Activated CD4-positive, alpha-beta T cell treated with anti-CD3 and anti-CD28 coated beads for 36 hours (primary cell): ENCODE data around the gene GGN. TPM values are rescaled to one million over a fixed set of nuclear protein-coding genes. Genes with fewer than 3 reads are reported as not detected.
"Not testable (repeated sequence)": the region's sequence is repeated elsewhere in the genome, so short reads cannot be mapped to it uniquely, and the experiment has no call there.

Source experiments
- ATAC-seq: fragments of 200-7000 bp; cut with Tn5 transposase; one replicate; pipeline ENCODE4 v1.10.0; 2021; ENCODE audit warnings: mild to moderate bottlenecking, moderate library complexity
- CTCF ChIA-PET: fragments of 350-600 bp; sonication (Branson Sonifier 250); formaldehyde crosslinking; loops from one replicate; lab custom pipeline; 2021; ENCODE audit warnings: antibody characterized with exemption; lab: Charles Lee
- POLR2A ChIA-PET: fragments of 350-600 bp; sonication (Branson Sonifier 250); formaldehyde crosslinking; loops from one replicate; lab custom pipeline; 2021; ENCODE audit warnings: antibody characterized with exemption, inconsistent platforms; lab: Charles Lee
- DNase-seq: peaks from one replicate; pipeline ENCODE4 v3.0.0-alpha.2; 2020
- H3K27ac Mint-ChIP-seq: one replicate; pipeline ENCODE4 v1.8.0; 2021; ENCODE audit warnings: mixed read lengths
- H3K27me3 Mint-ChIP-seq: one replicate; pipeline ENCODE4 v1.8.0; 2021; ENCODE audit warnings: mixed read lengths
- H3K36me3 Mint-ChIP-seq: one replicate; pipeline ENCODE4 v1.8.0; 2021; ENCODE audit warnings: low read depth, mixed read lengths
- H3K4me1 Mint-ChIP-seq: one replicate; pipeline ENCODE4 v1.8.0; 2021; ENCODE audit warnings: mixed read lengths
- H3K4me3 Mint-ChIP-seq: one replicate; pipeline ENCODE4 v1.8.0; 2021; ENCODE audit warnings: mild to moderate bottlenecking, moderate library complexity, mixed read lengths
- H3K9me3 Mint-ChIP-seq: one replicate; pipeline ENCODE4 v1.8.0; 2021; ENCODE audit warnings: low read depth, mixed read lengths
- intact Hi-C, 2 experiments: fragments of 100-400 bp; cut with DNase I in 1 of 2; cut with micrococcal nuclease in 1 of 2; formaldehyde crosslinking; loops; one replicate each; pipeline versions ENCODE4 v1.14.2 to v1.15.1; 2022 to 2024; cut with DNase I, micrococcal nuclease
- total RNA-seq, 2 experiments: library from RNA; stranded (reverse); gene quantifications; one replicate each; pipeline ENCODE4 v1.2.3, GENCODE V29; 2021

Gene GGN
- under 1 TPM; 0.30 to 0.51 TPM for total RNA-seq

GRCh38 chr19:38387550-38388348, at the start of gene GGN:
Gene GGN (minus strand): TSS chr19:38388034. CDS start chr19:38387261, 773 bp downstream.
- peaks cover 28% of the 10 kb centered on the region for H3K36me3 Mint-ChIP-seq
- H3K4me1 Mint-ChIP-seq: peaks cover 26% of the 10 kb centered on the region
- peak; percentile 81 for ATAC-seq
- peak within 1 kb of the TSS; percentile 76 for H3K27ac Mint-ChIP-seq
- intact Hi-C loops: loop anchor here (1.0 to 5.0 kb wide), 14 partner anchors 13 to 463 kb away; partner anchors contain the start of genes PSMD8 (in 2 of the 2), CATSPERG (in 1 of the 2), ECH1 (in 1 of the 2) and EIF3K (in 1 of the 2)
- DNase-seq: peak; percentile 94
- no peaks in the 10 kb centered on the region for H3K9me3 Mint-ChIP-seq
- H3K27me3 Mint-ChIP-seq: peaks cover 14% of the 10 kb centered on the region
- ChIA-PET CTCF (interaction anchor here (0.7 to 3.6 kb wide), 4 partner anchors 12 to 105 kb away, joined by 3 to 28 read pairs (median 7); partner anchors contain the start of genes FAM98C and PSMD8), POLR2A (interaction anchor here (0.5 to 1.9 kb wide), 7 partner anchors 10 to 1158 kb away, joined by 3 to 26 read pairs (median 3); partner anchors contain the start of genes FAM98C and PSMD8)
- H3K4me3 Mint-ChIP-seq: peak within 1 kb of the TSS; percentile 75

- ChIA-PET CTCF (interaction anchor here (1.3 kb wide), 1 partner anchor 33 kb away, joined by 3 read pairs; no protein-coding TSS in a partner anchor), POLR2A (no interaction called here)
- intact Hi-C loops: loop anchor here in 1 of 2 experiments (2.0 kb wide), 1 partner anchor 16 kb away; no protein-coding TSS in a partner anchor
- H3K36me3 Mint-ChIP-seq: no peaks in the 10 kb centered on the region
- no peak overlapping the region for H3K4me3 Mint-ChIP-seq
- H3K9me3 Mint-ChIP-seq: no peaks in the 10 kb centered on the region
- peaks cover 9% of the 10 kb centered on the region for H3K27me3 Mint-ChIP-seq
- no peak overlapping the region for H3K27ac Mint-ChIP-seq
- DNase-seq (no peak), ATAC-seq (no peak)
- peaks cover 9% of the 10 kb centered on the region for H3K4me1 Mint-ChIP-seq
Measured at GRCh38 chr19:38437295-38437694, 49.5 kb upstream of the GGN start.

GRCh38 chr19:38434549-38435051, 46.8 kb upstream of the GGN start:
- peaks cover 11% of the 10 kb centered on the region for H3K4me1 Mint-ChIP-seq
- CTCF ChIA-PET: interaction anchor here (1.3 kb wide), 1 partner anchor 31 kb away, joined by 4 read pairs; the partner anchor contains the start of gene FAM98C
- H3K9me3 Mint-ChIP-seq: no peaks in the 10 kb centered on the region
- H3K27ac Mint-ChIP-seq: no peak overlapping the region
- peaks cover 9% of the 10 kb centered on the region for H3K27me3 Mint-ChIP-seq
- DNase-seq: no peak
- H3K36me3 Mint-ChIP-seq: no peaks in the 10 kb centered on the region
- ATAC-seq: no peak
- peak overlapping the region; percentile 40 for H3K4me3 Mint-ChIP-seq
- POLR2A ChIA-PET: no interaction called here
- intact Hi-C loops: no loop called here

- Mint-ChIP-seq H3K4me1 (peaks cover 22% of the 10 kb centered on the region), H3K9me3 (no peaks in the 10 kb centered on the region), H3K4me3 (peak within 1 kb of the TSS; percentile 51), H3K27ac (no peak within 1 kb of the TSS), H3K27me3 (peaks cover 9% of the 10 kb centered on the region), H3K36me3 (no peaks in the 10 kb centered on the region)
- peak; percentile 57 for ATAC-seq
- intact Hi-C loops: loop anchor here in 1 of 2 experiments (2.0 kb wide), 1 partner anchor 74 kb away; no protein-coding TSS in a partner anchor
- ChIA-PET CTCF (no interaction called here), POLR2A (no interaction called here)
- DNase-seq: peak; percentile 77
Measured at GRCh38 chr19:38433268-38433733, 45.5 kb upstream of the GGN start, which contains the start of gene RYR1. Gene RYR1 (plus strand): TSS chr19:38433691. CDS start chr19:38433830, 139 bp downstream.

GRCh38 chr19:38430931-38431330, 43.1 kb upstream of the GGN start:
- Mint-ChIP-seq H3K27ac (no peak overlapping the region), H3K9me3 (no peaks in the 10 kb centered on the region), H3K4me3 (no peak overlapping the region), H3K27me3 (peaks cover 5% of the 10 kb centered on the region), H3K36me3 (no peaks in the 10 kb centered on the region), H3K4me1 (peaks cover 36% of the 10 kb centered on the region)
- intact Hi-C loops: no loop called here
- DNase-seq (no peak), ATAC-seq (no peak)
- CTCF ChIA-PET: no interaction called here
- POLR2A ChIA-PET: interaction anchor here (0.6 to 0.7 kb wide), 2 partner anchors 26 to 481 kb away, joined by 3 to 5 read pairs; no protein-coding TSS in a partner anchor

GRCh38 chr19:38429811-38430156, 42.0 kb upstream of the GGN start:
- Mint-ChIP-seq H3K27me3 (peaks cover 5% of the 10 kb centered on the region), H3K36me3 (no peaks in the 10 kb centered on the region), H3K4me1 (peaks cover 38% of the 10 kb centered on the region), H3K9me3 (no peaks in the 10 kb centered on the region), H3K4me3 (peak overlapping the region; percentile 28), H3K27ac (peak overlapping the region; percentile 98)
- intact Hi-C loops: loop anchor here (1.0 to 5.0 kb wide), 5 partner anchors 123 to 973 kb away; no protein-coding TSS in a partner anchor
- no peak for DNase-seq
- ChIA-PET POLR2A (no interaction called here), CTCF (interaction anchor here (4.6 kb wide), 1 partner anchor 27 kb away, joined by 23 read pairs; the partner anchor contains the start of gene FAM98C)
- ATAC-seq: no peak

- Mint-ChIP-seq H3K36me3 (no peaks in the 10 kb centered on the region), H3K9me3 (no peaks in the 10 kb centered on the region), H3K4me1 (peaks cover 38% of the 10 kb centered on the region), H3K27ac (peak overlapping the region; percentile 98), H3K27me3 (peaks cover 3% of the 10 kb centered on the region), H3K4me3 (peak overlapping the region; percentile 32)
- ATAC-seq: peak; percentile 56
- ChIA-PET POLR2A (interaction anchor here (0.6 to 1.0 kb wide), 2 partner anchors 26 to 55 kb away, joined by 3 to 5 read pairs; no protein-coding TSS in a partner anchor), CTCF (interaction anchor here (4.6 kb wide), 1 partner anchor 26 kb away, joined by 23 read pairs; the partner anchor contains the start of gene FAM98C)
- intact Hi-C loops: loop anchor here (1.0 to 5.0 kb wide), 5 partner anchors 123 to 973 kb away; no protein-coding TSS in a partner anchor
- peak; percentile 72 for DNase-seq
Measured at GRCh38 chr19:38429055-38429810, 41.4 kb upstream of the GGN start.

GRCh38 chr19:38427035-38427677, 39.3 kb upstream of the GGN start:
- not testable (repeated sequence) for H3K36me3 Mint-ChIP-seq, H3K9me3 Mint-ChIP-seq, H3K27me3 Mint-ChIP-seq
- H3K27ac Mint-ChIP-seq: peak overlapping the region; percentile 92
- ChIA-PET POLR2A (interaction anchor here (0.7 kb wide), 1 partner anchor 135 kb away, joined by 3 read pairs; no protein-coding TSS in a partner anchor), CTCF (interaction anchor here (0.8 to 4.6 kb wide), 2 partner anchors 14 to 24 kb away, joined by 3 to 23 read pairs; partner anchors contain the start of gene FAM98C)
- peak; percentile 81 for DNase-seq
- intact Hi-C loops: loop anchor here (1.0 to 5.0 kb wide), 6 partner anchors 24 to 975 kb away; partner anchors contain the start of gene FAM98C (in 1 of the 2)
- peak overlapping the region; percentile 60 for H3K4me3 Mint-ChIP-seq
- peaks cover 33% of the 10 kb centered on the region for H3K4me1 Mint-ChIP-seq
- ATAC-seq: peak; percentile 83

- H3K9me3 Mint-ChIP-seq: no peaks in the 10 kb centered on the region
- DNase-seq: peak; percentile 78
- POLR2A ChIA-PET: interaction anchor here (0.6 to 0.7 kb wide), 2 partner anchors 8 to 53 kb away, joined by 3 read pairs; no protein-coding TSS in a partner anchor
Measured at GRCh38 chr19:38425810-38426466, 38.1 kb upstream of the GGN start, which contains the start of gene RASGRP4. Gene RASGRP4 (minus strand): TSS chr19:38426219. CDS start chr19:38426091, 128 bp downstream.

More at GRCh38 chr19:38425810-38426466, 38.1 kb upstream of the GGN start, which contains the start of gene RASGRP4:
- H3K4me3 Mint-ChIP-seq: peak within 1 kb of the TSS; percentile 60
- intact Hi-C loops: loop anchor here (5.0 kb wide), 4 partner anchors 126 to 976 kb away; no protein-coding TSS in a partner anchor
- H3K4me1 Mint-ChIP-seq: peaks cover 33% of the 10 kb centered on the region
- H3K27me3 Mint-ChIP-seq: no peaks in the 10 kb centered on the region
- ATAC-seq: peak; percentile 27
- peak within 1 kb of the TSS; percentile 90 for H3K27ac Mint-ChIP-seq
- CTCF ChIA-PET: interaction anchor here (0.5 to 4.6 kb wide), 6 partner anchors 15 to 906 kb away, joined by 3 to 23 read pairs (median 3); partner anchors contain the start of gene FAM98C
- no peaks in the 10 kb centered on the region for H3K36me3 Mint-ChIP-seq
